ENCODE measurements around the gene SCARF2. TPM values are rescaled to one million over a fixed set of nuclear protein-coding genes. Genes with fewer than 3 reads are reported as not detected.
A peak's percentile ranks its signal among the peaks of the same experiment; 100 is the strongest.

The SCARF2 gene
- total RNA-seq, 1 donor from 2014 or later = 8.1 TPM

DNA sequence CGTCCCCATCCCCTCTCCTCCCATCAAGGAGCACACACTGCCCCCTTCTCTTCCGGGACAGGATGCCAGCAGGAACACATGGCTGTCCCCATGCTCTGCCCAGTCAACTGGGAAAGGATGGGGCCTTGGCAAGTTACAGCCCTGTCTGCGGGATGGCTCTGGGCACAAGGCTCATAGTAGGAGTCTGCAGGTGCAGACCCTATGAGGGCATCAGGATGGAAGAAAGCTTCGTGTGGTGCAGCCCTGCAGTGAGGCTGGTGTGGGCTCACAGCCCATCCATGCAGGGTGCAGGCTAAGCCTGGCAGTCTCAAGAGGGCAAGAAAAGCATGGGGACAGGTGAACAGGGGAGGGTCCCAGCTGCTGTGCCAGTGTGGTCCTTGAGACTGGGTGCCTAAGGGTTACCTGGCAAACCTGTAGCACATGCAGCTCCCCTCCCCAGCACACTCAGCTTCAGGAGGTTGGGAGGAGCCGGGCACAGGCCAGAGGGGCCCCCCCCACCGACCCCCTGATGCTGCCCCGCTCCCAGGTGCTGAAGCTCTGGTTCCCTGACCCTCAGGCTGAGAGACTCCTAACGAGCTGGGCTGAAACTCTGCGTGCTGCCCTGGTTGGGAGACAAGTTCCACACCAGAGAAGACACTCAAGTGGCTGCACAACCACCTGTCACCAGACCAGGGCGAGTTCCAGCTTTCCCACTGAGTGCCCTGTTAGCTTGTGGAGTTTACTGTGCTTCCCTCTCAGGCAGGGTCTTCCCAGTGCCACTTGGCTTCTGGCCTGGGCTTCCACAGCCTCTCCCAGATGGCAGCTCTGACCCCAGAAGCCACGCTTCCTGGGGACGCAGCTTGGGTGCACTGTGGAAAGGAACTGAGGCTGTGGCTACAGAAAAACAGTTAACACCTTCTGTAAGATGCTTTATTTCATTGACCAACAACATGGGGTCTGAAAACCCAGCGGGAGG, 3.3 kb upstream of the SCARF2 start:
- no peak for DNase-seq (ENCODE audit: low spot score)
- H3K27ac Mint-ChIP-seq (ENCODE audit: unreplicated experiment) = no peak overlapping the region
- H3K4me1 Mint-ChIP-seq (ENCODE audit: unreplicated experiment) = peaks cover 11% of the 10 kb centered on the region
- H3K36me3 Mint-ChIP-seq (ENCODE audit: low read depth, unreplicated experiment) = peaks cover 6% of the 10 kb centered on the region
- H3K4me3 Mint-ChIP-seq (ENCODE audit: unreplicated experiment) = no peak overlapping the region
- no peaks in the 10 kb centered on the region for H3K9me3 Mint-ChIP-seq (ENCODE audit: unreplicated experiment)
- no peak for TF ChIP-seq CTCF (IDR thresholded peaks at IDR 0.05; ENCODE audit: unreplicated experiment)
- peaks cover 15% of the 10 kb centered on the region for H3K27me3 Mint-ChIP-seq (ENCODE audit: unreplicated experiment)

DNA sequence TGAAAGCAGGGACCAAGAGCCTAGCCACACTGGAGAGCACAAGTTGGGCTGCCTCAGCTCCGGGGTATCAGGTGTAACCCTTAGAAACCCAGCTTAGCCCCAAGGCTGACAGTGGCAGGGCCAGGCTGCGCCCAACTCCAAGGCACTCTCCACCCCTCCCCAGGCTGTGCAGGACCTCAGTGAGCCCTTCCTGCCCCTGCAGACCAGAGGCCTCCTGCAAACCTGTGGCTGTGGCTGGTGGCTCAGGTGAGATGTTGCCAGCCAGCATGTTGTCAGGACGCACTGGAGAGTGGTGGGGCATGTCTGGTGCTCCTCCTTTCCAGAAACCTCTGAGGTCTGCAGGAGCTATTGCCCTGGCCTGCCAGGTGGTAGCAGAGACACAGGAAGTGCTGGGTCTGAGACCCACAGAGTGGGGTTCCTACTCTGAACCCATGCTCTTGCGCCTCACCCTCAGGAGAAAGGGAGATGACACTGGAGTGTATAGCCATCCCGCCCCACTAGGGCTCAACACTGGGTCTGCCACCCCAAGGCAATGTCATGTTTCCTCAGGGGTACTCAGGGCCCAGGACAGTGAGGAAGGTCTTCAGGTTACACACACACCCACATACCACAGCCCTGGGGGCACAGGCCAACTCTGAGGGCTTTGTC, 2.4 kb upstream of the SCARF2 start:
- TF ChIP-seq CTCF (IDR thresholded peaks at IDR 0.05; ENCODE audit: unreplicated experiment) = no peak
- no peak overlapping the region for H3K4me3 Mint-ChIP-seq (ENCODE audit: unreplicated experiment)
- peaks cover 8% of the 10 kb centered on the region for H3K36me3 Mint-ChIP-seq (ENCODE audit: low read depth, unreplicated experiment)
- no peak overlapping the region for H3K27ac Mint-ChIP-seq (ENCODE audit: unreplicated experiment)
- peaks cover 22% of the 10 kb centered on the region for H3K27me3 Mint-ChIP-seq (ENCODE audit: unreplicated experiment)
- no peaks in the 10 kb centered on the region for H3K9me3 Mint-ChIP-seq (ENCODE audit: unreplicated experiment)
- DNase-seq (ENCODE audit: low spot score) = no peak
- peaks cover 11% of the 10 kb centered on the region for H3K4me1 Mint-ChIP-seq (ENCODE audit: unreplicated experiment)

DNA sequence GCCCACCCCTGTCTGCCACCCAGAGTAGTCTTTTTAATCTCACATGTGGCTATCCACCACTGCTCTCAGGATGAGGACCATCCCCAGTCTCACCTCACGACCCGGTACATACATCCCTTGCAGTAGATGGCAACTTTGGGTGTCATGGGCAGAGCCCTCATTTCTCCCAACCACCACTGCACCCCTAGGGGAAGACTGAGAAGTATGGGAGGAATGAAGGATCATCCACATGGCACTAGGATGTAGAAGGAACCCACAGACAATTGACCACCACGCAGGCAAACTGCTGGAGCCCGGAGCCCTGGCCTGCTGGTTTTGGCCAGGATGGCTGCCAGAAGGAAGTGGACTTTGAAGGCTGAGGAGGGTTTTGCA, 1.9 kb upstream of the SCARF2 start:
- Mint-ChIP-seq H3K4me3 (ENCODE audit: unreplicated experiment) (peak overlapping the region; percentile 42), H3K4me1 (ENCODE audit: unreplicated experiment) (peaks cover 11% of the 10 kb centered on the region), H3K9me3 (ENCODE audit: unreplicated experiment) (no peaks in the 10 kb centered on the region), H3K36me3 (ENCODE audit: low read depth, unreplicated experiment) (peaks cover 13% of the 10 kb centered on the region), H3K27ac (ENCODE audit: unreplicated experiment) (no peak overlapping the region), H3K27me3 (ENCODE audit: unreplicated experiment) (peaks cover 26% of the 10 kb centered on the region)
- TF ChIP-seq CTCF (IDR thresholded peaks at IDR 0.05; ENCODE audit: unreplicated experiment) = no peak
- no peak for DNase-seq (ENCODE audit: low spot score)

GRCh38 chr22:20438678-20439492, 1.3 kb upstream of the SCARF2 start:
- H3K4me1 Mint-ChIP-seq (ENCODE audit: unreplicated experiment) = peaks cover 11% of the 10 kb centered on the region
- H3K27ac Mint-ChIP-seq (ENCODE audit: unreplicated experiment) = no peak overlapping the region

More at GRCh38 chr22:20438678-20439492, 1.3 kb upstream of the SCARF2 start:
- H3K27me3 Mint-ChIP-seq (ENCODE audit: unreplicated experiment) = peaks cover 30% of the 10 kb centered on the region
- no peak for DNase-seq (ENCODE audit: low spot score)
- peaks cover 13% of the 10 kb centered on the region for H3K36me3 Mint-ChIP-seq (ENCODE audit: low read depth, unreplicated experiment)
- TF ChIP-seq CTCF (IDR thresholded peaks at IDR 0.05; ENCODE audit: unreplicated experiment) = no peak
- H3K9me3 Mint-ChIP-seq (ENCODE audit: unreplicated experiment) = no peaks in the 10 kb centered on the region
- H3K4me3 Mint-ChIP-seq (ENCODE audit: unreplicated experiment) = peak overlapping the region; percentile 82
